Uterus (tissue), 2 donors: ENCODE measurements around the gene ZSCAN5B.

ENCODE experiments used
- CTCF ChIP-seq, 4 experiments: fragments of 200-600 bp in 2 of 4; fragments of 450-650 bp in 2 of 4; sonication (generic) in 2 of 4; IDR thresholded peaks; one replicate each; pipeline ENCODE4 v1.5.1; 2016 to 2019; ENCODE audit warnings: antibody characterized with exemption in 4 of 4, mild to moderate bottlenecking in 2 of 4, moderate library complexity in 1 of 4
- POLR2A ChIP-seq, 2 donors: fragments of 450-650 bp; IDR thresholded peaks; one replicate each; pipeline ENCODE4 v1.6.1; 2016; ENCODE audit warnings: antibody characterized with exemption in 2 of 2, mild to moderate bottlenecking in 1 of 2, moderate library complexity in 1 of 2

DNA sequence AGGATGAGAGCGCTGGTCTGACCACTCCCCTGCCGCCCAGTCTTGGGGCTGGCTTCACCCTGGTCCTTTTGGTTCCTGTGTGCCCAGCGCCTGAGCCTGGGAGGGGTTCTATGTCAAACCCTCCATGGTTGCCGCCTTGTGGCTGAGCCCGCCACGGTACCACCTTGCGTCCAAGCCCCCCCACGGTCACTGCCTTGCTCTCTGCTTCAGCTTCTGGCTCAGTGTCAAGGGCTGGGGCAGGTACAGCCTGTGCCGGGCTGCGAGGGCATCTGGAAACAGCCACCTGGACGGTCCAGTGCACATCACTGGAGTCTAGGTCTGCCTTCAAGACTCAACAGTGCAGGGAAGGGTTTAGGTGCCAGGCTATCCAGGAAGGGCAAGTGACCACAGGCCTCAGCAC, 36.0 kb downstream of the ZSCAN5B start:
- TF ChIP-seq POLR2A (IDR thresholded peaks at IDR 0.05) = no peak
- TF ChIP-seq CTCF (IDR thresholded peaks at IDR 0.05) = no peak
